ENCODE data around the gene RASEF. TPM values are rescaled to one million over a fixed set of nuclear protein-coding genes. Genes with fewer than 3 reads are reported as not detected.

Gene RASEF
- polyA plus RNA-seq (2011; rRNA removed), result 0.02 and 0.05 TPM in 2 replicates
- 0.14 and 0.26 TPM in 2 replicates for polyA minus RNA-seq (2011; rRNA and poly(A)+ RNA removed)

DNA sequence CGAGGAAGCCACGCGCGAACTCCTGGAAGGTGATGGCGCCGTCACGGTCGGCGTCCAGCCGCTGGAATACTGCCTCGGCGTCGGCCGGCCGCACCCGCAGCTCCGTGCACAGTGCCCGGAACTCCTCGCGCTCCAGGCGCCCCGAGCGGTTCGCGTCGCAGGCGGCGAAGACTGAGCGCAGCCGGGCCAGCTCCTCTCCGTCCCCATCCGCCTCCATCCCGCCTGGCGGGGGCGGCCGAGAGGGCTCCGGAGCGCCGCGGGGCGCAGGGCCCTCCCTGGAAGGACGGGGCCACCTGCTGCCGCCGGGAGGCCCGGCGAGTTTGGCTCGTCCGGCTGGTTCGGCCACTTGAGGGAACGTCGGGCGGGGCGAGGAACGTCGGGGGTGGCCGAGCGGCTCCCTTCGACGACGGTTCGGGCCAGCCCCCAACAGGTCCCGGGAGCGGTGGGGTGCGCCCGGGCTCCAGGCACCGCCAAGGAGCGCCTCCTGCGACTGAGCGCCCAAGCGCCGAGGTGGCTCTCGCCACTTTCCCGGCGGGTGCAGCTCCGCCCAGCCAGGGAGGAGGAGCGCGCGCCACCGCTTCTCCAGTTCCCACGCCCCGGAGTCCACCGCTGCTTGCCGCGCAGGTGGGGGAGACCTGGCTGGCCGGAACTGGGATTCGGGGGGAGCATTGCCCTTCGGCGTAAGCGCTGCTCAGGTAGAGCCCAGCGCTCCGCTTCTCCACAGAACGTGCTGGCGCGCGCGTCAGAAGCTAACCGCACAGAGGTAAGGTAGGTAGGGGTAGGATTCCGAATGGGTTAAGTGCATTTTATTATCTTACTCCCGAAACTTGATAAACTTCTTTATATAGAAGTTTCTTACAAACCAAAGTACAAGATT is at the start of gene RASEF:
RASEF (minus strand) TSS at position 492 of the 877 bp plus-strand sequence; CDS start at position 217, 275 bp downstream.
- peaks cover 26% of the 10 kb centered on the region for H3K27me3 ChIP-seq (ENCODE audit: control insufficient read depth, insufficient read depth, low read length)
- POLR2A ChIA-PET, result no interaction called here
- no peak within 1 kb of the TSS for H3K27ac ChIP-seq (ENCODE audit: low read depth, low read length)
- H3K9me3 ChIP-seq (ENCODE audit: control insufficient read depth, insufficient read depth, low read length), result peaks cover 2% of the 10 kb centered on the region; the same call in 1 of the 2 replicates
- TF ChIP-seq, protein P1, sequence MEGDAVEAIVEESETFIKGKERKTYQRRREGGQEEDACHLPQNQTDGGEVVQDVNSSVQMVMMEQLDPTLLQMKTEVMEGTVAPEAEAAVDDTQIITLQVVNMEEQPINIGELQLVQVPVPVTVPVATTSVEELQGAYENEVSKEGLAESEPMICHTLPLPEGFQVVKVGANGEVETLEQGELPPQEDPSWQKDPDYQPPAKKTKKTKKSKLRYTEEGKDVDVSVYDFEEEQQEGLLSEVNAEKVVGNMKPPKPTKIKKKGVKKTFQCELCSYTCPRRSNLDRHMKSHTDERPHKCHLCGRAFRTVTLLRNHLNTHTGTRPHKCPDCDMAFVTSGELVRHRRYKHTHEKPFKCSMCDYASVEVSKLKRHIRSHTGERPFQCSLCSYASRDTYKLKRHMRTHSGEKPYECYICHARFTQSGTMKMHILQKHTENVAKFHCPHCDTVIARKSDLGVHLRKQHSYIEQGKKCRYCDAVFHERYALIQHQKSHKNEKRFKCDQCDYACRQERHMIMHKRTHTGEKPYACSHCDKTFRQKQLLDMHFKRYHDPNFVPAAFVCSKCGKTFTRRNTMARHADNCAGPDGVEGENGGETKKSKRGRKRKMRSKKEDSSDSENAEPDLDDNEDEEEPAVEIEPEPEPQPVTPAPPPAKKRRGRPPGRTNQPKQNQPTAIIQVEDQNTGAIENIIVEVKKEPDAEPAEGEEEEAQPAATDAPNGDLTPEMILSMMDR (IDR thresholded peaks at IDR 0.05; ENCODE audit: low read depth, low read length), result no peak
- no peak for DNase-seq (ENCODE audit: low read depth, low spot score)
- CTCF ChIA-PET, result interaction anchor here (0.9 kb wide), 1 partner anchor 21 kb away, joined by 3 read pairs; no protein-coding TSS in a partner anchor
- H3K4me3 ChIP-seq (ENCODE audit: low read depth, low read length), result peak within 1 kb of the TSS; percentile 46

GRCh38 chr9:83111169-83111568 is 48.2 kb upstream of the RASEF start:
- H3K27me3 ChIP-seq (ENCODE audit: control insufficient read depth, insufficient read depth, low read length), result no peaks in the 10 kb centered on the region
- no peaks in the 10 kb centered on the region; the same call in 1 of the 2 replicates for H3K9me3 ChIP-seq (ENCODE audit: control insufficient read depth, insufficient read depth, low read length)
- no peak overlapping the region for H3K27ac ChIP-seq (ENCODE audit: low read depth, low read length)
- no peak overlapping the region for H3K4me3 ChIP-seq (ENCODE audit: low read depth, low read length)
- DNase-seq (ENCODE audit: low read depth, low spot score), result no peak
- TF ChIP-seq, protein P1 (IDR thresholded peaks at IDR 0.05; ENCODE audit: low read depth, low read length), result no peak
- ChIA-PET POLR2A (no interaction called here), CTCF (no interaction called here)

DNA sequence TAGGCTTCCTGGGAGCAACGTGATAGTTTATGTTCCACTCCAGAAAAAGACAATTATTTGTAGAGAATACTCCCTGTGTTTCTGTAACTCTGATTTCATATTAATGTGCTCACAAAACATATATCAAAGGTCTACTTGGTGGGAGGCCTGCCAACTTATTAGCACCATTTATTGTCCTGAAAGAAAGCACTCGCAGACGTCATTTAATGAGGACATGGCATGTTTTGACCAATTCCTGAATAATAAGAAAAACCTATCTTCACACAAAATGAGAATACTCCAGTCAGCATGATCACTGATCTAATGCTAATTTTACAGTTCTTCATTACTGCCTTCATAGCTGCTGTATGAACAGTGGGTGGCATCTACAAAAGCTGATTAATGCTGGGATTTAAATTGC is 46.4 kb upstream of the RASEF start:
- DNase-seq (ENCODE audit: low read depth, low spot score), result no peak
- Histone ChIP-seq H3K27me3 (ENCODE audit: control insufficient read depth, insufficient read depth, low read length) (no peaks in the 10 kb centered on the region), H3K4me3 (ENCODE audit: low read depth, low read length) (no peak overlapping the region), H3K9me3 (ENCODE audit: control insufficient read depth, insufficient read depth, low read length) (no peaks in the 10 kb centered on the region; the same call in 1 of the 2 replicates), H3K27ac (ENCODE audit: low read depth, low read length) (no peak overlapping the region)
- CTCF ChIA-PET, result no interaction called here
- POLR2A ChIA-PET, result no interaction called here
- TF ChIP-seq, protein P1 (IDR thresholded peaks at IDR 0.05; ENCODE audit: low read depth, low read length), result no peak

- TF ChIP-seq, protein P1 (IDR thresholded peaks at IDR 0.05; ENCODE audit: low read depth, low read length), result no peak
- no peaks in the 10 kb centered on the region for H3K27me3 ChIP-seq (ENCODE audit: control insufficient read depth, insufficient read depth, low read length)
- CTCF ChIA-PET, result no interaction called here
- DNase-seq (ENCODE audit: low read depth, low spot score), result no peak
- no peak overlapping the region for H3K27ac ChIP-seq (ENCODE audit: low read depth, low read length)
- POLR2A ChIA-PET, result no interaction called here
- H3K9me3 ChIP-seq (ENCODE audit: control insufficient read depth, insufficient read depth, low read length), result no peaks in the 10 kb centered on the region
- H3K4me3 ChIP-seq (ENCODE audit: low read depth, low read length), result no peak overlapping the region
These were observed 45.3 kb upstream of the RASEF start for GRCh38 chr9:83108208-83108607.

DNA sequence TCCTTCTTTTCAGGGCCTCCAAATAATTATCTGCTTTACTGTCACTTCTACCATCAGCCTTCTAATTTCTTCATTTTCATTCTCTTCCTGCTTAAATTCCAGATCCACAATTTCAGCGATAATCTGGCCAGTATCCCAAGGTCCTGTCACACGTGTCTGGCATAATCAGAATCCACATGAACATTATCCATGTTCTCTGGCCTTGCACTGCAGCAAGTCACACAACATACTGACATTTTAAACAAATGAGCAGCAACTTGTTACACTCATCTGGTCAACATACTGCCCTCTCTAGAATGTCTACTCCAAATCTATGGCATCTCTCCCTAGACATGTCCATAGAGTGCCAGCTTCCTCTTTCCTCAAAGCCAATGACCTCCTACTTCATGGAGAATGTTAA is 43.8 kb upstream of the RASEF start:
- no peak for DNase-seq (ENCODE audit: low read depth, low spot score)
- CTCF ChIA-PET, result no interaction called here
- TF ChIP-seq, protein P1 (IDR thresholded peaks at IDR 0.05; ENCODE audit: low read depth, low read length), result no peak
- Histone ChIP-seq H3K27ac (ENCODE audit: low read depth, low read length) (no peak overlapping the region), H3K4me3 (ENCODE audit: low read depth, low read length) (no peak overlapping the region), H3K27me3 (ENCODE audit: control insufficient read depth, insufficient read depth, low read length) (no peaks in the 10 kb centered on the region), H3K9me3 (ENCODE audit: control insufficient read depth, insufficient read depth, low read length) (no peaks in the 10 kb centered on the region)
- POLR2A ChIA-PET, result no interaction called here

All from AG04450 (cell line).